T-helper 17 cell (primary cell): Measurements from ENCODE around the gene LDLRAD3. TPM values are rescaled to one million over a fixed set of nuclear protein-coding genes. Genes with fewer than 3 reads are reported as not detected.

Experiments used
- ATAC-seq: fragments of 150-1000 bp; cut with Tn5 transposase; 2 replicates; pipeline ENCODE4 v1.10.0; 2021; ENCODE audit warnings: mild to moderate bottlenecking, moderate library complexity
- DNase-seq, 3 donors: peaks; one replicate each; pipeline versions ENCODE4 v3.0.0 to v3.0.0-alpha.2; 2020 to 2021
- H3K9me3 ChIP-seq: one replicate; pipeline ENCODE4 v1.7.0; 2013; ENCODE audit warnings: low read length, mild to moderate bottlenecking; ENCODE audit not compliant: control insufficient read depth, poor library complexity, severe bottlenecking
- H3K27ac Mint-ChIP-seq: one replicate; pipeline ENCODE4 v1.8.0; 2022; ENCODE audit warnings: mild to moderate bottlenecking, moderate library complexity, mixed read lengths
- H3K27me3 Mint-ChIP-seq: one replicate; pipeline ENCODE4 v1.8.0; 2022; ENCODE audit warnings: mixed read lengths
- H3K36me3 Mint-ChIP-seq: one replicate; pipeline ENCODE4 v1.8.0; 2022; ENCODE audit warnings: low read depth, mixed read lengths
- H3K4me1 Mint-ChIP-seq: one replicate; pipeline ENCODE4 v1.8.0; 2022; ENCODE audit warnings: mild to moderate bottlenecking, mixed read lengths
- H3K4me3 Mint-ChIP-seq: one replicate; pipeline ENCODE4 v1.8.0; 2022; ENCODE audit warnings: mild to moderate bottlenecking, moderate library complexity, mixed read lengths
- total RNA-seq, 4 donors: library from RNA in 2 of 4; stranded (reverse) in 2 of 4; gene quantifications; one replicate each; pipeline ENCODE4 v1.2.3 and lab custom pipeline; 2022 to 2026

LDLRAD3 gene
- total RNA-seq, 2 donors from 2014 or later, result 0.42 to 1.4 TPM

DNA sequence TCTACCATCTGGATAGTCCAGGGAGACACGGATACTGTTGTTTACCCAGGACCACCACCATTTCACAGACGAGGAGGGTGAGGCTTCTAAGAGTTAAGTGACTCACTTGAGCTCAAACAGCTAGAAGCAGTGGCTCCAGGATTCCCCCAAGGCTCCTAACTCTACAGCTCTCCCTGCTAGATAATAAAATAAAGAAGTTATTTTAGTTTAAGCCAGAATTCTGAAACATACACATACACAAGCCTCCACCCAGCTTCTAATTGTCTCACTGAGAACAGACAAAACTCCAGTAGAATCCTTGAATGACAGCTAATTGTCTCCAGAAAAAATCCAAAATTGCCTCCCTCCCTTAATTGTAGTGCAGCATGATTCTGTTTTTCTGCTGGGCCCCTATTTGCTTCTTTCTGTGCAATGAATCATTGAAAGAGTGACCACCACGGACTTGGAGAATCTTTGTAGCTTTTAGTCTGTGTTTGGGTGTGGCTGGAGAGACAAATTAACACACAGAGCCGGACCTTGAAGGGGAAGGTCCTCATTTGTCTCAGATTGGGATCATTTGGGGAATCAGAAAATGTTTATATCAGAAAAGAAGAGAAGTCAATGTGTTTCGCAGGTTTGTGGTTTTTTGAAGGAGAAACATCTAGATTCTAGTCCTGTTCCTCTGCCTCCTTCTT, 280.5 kb downstream of the LDLRAD3 start:
- peaks cover 15% of the 10 kb centered on the region for H3K27me3 Mint-ChIP-seq
- H3K9me3 ChIP-seq, result no peaks in the 10 kb centered on the region
- DNase-seq (no peak), ATAC-seq (no peak)
- H3K36me3 Mint-ChIP-seq, result no peaks in the 10 kb centered on the region
- H3K4me1 Mint-ChIP-seq, result no peaks in the 10 kb centered on the region
- H3K27ac Mint-ChIP-seq, result no peak overlapping the region
- no peak overlapping the region for H3K4me3 Mint-ChIP-seq

DNA sequence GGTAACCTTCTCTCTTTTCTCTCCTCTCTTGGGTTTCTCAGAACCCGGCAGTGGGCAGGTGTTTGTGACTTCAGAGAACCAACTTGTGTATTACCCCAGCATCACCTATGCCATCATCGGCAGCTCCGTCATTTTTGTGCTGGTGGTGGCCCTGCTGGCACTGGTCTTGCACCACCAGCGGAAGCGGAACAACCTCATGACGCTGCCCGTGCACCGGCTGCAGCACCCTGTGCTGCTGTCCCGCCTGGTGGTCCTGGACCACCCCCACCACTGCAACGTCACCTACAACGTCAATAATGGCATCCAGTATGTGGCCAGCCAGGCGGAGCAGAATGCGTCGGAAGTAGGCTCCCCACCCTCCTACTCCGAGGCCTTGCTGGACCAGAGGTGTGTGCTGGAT, 283.2 kb downstream of the LDLRAD3 start:
- Mint-ChIP-seq H3K4me3 (no peak overlapping the region), H3K27me3 (peaks cover 20% of the 10 kb centered on the region), H3K4me1 (no peaks in the 10 kb centered on the region), H3K36me3 (no peaks in the 10 kb centered on the region), H3K27ac (no peak overlapping the region)
- DNase-seq, result no peak
- H3K9me3 ChIP-seq, result no peaks in the 10 kb centered on the region
- ATAC-seq, result no peak

DNA sequence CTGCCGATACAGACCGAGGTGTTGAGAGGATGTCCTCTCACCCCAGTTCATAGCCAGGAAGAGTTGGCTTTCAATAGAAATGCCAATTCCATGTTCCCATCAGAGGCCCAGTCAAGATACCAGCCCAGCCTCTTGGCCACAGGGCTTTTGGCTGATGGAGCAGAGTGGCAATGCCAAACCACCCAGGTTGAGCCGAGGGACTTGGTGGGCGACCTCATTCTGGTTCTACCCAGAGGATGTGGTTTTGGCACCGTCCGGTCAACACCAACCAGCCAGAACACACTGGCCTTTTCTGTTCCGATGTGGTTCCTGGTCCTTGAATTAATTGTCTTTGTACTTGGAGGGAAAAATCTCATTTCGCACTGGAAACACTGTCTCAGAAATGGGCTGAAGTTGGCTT, 284.8 kb downstream of the LDLRAD3 start:
- no peaks in the 10 kb centered on the region for H3K4me1 Mint-ChIP-seq
- peaks cover 10% of the 10 kb centered on the region for H3K27me3 Mint-ChIP-seq
- no peaks in the 10 kb centered on the region for H3K9me3 ChIP-seq
- H3K36me3 Mint-ChIP-seq, result no peaks in the 10 kb centered on the region
- ATAC-seq (no peak), DNase-seq (no peak)
- no peak overlapping the region for H3K4me3 Mint-ChIP-seq
- no peak overlapping the region for H3K27ac Mint-ChIP-seq

DNA sequence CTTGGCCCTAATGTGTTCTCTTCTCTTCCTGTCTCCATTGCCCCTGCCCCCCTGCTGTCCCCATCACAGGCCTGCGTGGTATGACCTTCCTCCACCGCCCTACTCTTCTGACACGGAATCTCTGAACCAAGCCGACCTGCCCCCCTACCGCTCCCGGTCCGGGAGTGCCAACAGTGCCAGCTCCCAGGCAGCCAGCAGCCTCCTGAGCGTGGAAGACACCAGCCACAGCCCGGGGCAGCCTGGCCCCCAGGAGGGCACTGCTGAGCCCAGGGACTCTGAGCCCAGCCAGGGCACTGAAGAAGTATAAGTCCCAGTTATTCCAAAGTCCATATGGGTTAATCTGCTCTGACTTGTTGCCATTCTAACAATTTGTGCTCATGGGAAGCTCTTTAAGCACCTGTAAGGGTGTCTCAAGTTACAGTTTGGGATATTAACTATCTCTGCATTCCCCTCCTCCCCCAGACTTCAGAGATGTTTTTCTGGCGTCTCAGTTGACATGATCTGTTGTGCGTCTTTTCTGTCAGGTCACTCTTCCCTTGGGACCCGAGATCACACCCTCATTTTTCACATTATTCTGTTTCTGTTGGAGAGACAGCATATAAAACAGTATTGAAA, 285.3 kb downstream of the LDLRAD3 start:
- H3K4me1 Mint-ChIP-seq, result no peaks in the 10 kb centered on the region
- no peak overlapping the region for H3K27ac Mint-ChIP-seq
- no peak for ATAC-seq
- H3K36me3 Mint-ChIP-seq, result no peaks in the 10 kb centered on the region
- no peak for DNase-seq
- peaks cover 10% of the 10 kb centered on the region for H3K27me3 Mint-ChIP-seq
- no peaks in the 10 kb centered on the region for H3K9me3 ChIP-seq
- no peak overlapping the region for H3K4me3 Mint-ChIP-seq

DNA sequence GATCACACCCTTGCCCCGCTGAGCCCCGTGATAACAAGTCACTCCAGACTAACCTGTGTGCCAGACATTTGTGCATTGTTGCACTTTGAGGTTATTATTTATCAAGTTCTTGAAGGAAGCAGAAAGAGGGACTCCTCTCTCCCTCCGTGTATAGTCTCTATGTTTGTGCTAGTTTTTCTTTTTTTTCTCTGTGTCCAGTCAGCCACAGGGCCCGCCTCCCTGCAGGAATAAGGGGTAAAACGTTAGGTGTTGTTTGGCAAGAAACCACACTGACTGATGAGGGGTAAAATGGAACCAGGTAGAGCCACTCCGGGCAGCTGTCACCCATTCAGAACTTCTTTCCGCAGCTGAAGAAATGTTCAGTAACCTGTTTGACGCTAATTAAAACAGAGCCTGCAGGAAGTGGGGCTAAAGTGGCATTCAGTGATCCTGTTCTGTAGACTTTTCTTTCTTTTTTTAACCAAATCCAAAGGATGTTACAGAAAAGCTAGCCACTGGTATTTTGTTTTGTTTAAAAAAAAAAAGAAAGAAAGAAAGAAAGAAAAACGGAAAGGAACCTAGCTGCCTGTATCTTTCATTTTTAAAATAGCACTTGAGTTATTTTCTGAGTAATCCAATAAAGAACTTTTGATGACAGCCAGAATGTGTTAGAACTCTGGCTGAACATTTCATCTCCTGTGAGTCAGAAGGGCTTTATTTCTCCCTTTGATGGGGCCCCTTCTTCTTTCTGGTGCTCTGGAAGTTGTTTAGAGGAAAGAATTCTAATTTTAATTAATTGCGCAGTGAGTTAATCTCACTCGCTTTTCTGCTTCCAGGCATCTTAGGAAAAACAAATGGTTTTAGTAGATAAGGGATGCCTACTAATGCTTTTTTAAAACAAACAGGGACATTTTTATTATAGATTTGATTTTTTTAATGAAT, 287.2 kb downstream of the LDLRAD3 start:
- Mint-ChIP-seq H3K4me3 (no peak overlapping the region), H3K27me3 (peaks cover 10% of the 10 kb centered on the region), H3K27ac (no peak overlapping the region), H3K36me3 (no peaks in the 10 kb centered on the region), H3K4me1 (no peaks in the 10 kb centered on the region)
- no peak for ATAC-seq
- no peaks in the 10 kb centered on the region for H3K9me3 ChIP-seq
- DNase-seq, result no peak

DNA sequence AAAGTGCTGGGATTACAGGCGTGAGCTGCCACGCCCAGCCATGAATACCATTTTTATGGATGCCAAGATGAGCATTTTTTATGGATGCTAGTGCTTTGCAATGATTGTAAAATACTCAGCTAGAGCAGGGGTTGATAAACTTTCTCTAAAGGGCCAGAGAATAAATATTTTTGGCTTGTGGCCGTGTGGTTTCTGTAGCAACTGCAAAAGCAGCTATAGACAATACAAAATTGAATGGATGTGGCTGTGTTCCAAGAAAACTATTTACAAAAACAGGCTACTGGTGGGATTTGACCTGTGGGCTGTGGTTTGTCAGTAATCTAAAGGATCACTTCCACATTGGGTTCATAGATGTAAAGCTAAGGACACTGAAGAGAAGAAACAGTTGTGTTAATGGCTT, 289.3 kb downstream of the LDLRAD3 start:
- DNase-seq, result no peak
- no peaks in the 10 kb centered on the region for H3K4me1 Mint-ChIP-seq
- no peak for ATAC-seq
- no peak overlapping the region for H3K27ac Mint-ChIP-seq
- no peaks in the 10 kb centered on the region for H3K9me3 ChIP-seq
- no peak overlapping the region for H3K4me3 Mint-ChIP-seq
- H3K27me3 Mint-ChIP-seq, result peaks cover 17% of the 10 kb centered on the region
- H3K36me3 Mint-ChIP-seq, result no peaks in the 10 kb centered on the region

DNA sequence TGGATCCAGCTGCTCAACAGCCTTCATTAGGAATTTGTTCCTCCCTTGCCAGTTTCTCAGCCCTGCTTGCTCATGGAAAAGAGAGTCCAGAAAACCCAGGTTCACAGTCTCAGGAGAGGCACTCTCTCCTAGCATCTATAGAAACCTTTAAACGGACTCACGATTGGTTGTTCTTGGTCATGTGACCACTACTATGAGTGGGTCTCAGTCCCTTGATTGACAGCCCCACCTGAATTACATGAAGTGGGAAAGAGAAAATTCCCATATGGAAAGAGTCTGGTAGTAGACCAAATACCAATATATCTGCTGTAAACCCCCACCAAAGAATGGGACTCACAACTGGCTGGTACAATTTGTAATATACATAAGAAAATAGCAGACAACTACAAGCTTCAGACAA, 291.0 kb downstream of the LDLRAD3 start:
- no peaks in the 10 kb centered on the region for H3K9me3 ChIP-seq
- Mint-ChIP-seq H3K4me3 (no peak overlapping the region), H3K27me3 (peaks cover 17% of the 10 kb centered on the region), H3K36me3 (no peaks in the 10 kb centered on the region), H3K4me1 (no peaks in the 10 kb centered on the region), H3K27ac (no peak overlapping the region)
- DNase-seq (no peak), ATAC-seq (no peak)

DNA sequence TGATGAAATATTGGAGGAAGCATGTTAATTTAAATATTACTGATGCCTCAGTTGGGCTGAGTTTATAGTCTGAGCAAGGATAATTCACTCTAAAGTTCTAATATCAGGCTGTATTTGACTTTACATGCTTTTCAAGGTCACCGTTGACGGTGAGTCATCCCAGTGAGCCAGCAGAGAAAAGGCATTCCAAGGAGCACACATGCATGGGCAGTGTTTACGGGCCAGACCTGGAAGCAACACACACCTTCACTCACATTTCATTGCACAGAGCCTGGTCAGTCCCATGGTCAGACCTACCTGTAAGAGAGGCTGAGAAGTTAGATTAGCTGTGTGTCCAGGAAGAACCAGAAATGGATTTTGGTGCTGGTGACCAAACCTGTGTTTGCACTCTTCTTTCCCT, 291.9 kb downstream of the LDLRAD3 start:
- no peaks in the 10 kb centered on the region for H3K36me3 Mint-ChIP-seq
- H3K9me3 ChIP-seq, result no peaks in the 10 kb centered on the region
- H3K4me1 Mint-ChIP-seq, result no peaks in the 10 kb centered on the region
- no peak overlapping the region for H3K27ac Mint-ChIP-seq
- no peak overlapping the region for H3K4me3 Mint-ChIP-seq
- DNase-seq (no peak), ATAC-seq (no peak)
- peaks cover 19% of the 10 kb centered on the region for H3K27me3 Mint-ChIP-seq

DNA sequence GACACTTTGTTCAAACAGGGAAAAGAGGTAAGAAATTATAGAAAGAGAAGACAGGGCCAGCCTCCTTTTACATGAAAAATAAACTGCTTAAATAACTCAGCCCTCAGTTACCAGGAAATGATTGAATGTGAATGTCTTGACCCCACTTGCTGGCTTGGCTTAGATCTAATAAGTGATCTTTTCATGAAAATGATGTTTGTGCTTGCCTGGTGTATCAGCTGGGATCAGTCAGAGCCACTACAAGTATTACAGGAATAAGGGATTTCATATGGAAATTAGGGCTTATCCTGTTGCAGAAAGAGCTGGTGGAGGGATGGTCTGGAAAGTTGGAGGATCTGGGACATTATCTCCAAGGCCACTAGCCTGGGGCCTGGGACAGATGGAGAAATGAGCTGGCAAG, 293.5 kb downstream of the LDLRAD3 start:
- no peak overlapping the region for H3K27ac Mint-ChIP-seq
- DNase-seq (no peak), ATAC-seq (no peak)
- H3K27me3 Mint-ChIP-seq, result peaks cover 32% of the 10 kb centered on the region
- no peaks in the 10 kb centered on the region for H3K4me1 Mint-ChIP-seq
- H3K9me3 ChIP-seq, result no peaks in the 10 kb centered on the region
- no peaks in the 10 kb centered on the region for H3K36me3 Mint-ChIP-seq
- H3K4me3 Mint-ChIP-seq, result no peak overlapping the region

DNA sequence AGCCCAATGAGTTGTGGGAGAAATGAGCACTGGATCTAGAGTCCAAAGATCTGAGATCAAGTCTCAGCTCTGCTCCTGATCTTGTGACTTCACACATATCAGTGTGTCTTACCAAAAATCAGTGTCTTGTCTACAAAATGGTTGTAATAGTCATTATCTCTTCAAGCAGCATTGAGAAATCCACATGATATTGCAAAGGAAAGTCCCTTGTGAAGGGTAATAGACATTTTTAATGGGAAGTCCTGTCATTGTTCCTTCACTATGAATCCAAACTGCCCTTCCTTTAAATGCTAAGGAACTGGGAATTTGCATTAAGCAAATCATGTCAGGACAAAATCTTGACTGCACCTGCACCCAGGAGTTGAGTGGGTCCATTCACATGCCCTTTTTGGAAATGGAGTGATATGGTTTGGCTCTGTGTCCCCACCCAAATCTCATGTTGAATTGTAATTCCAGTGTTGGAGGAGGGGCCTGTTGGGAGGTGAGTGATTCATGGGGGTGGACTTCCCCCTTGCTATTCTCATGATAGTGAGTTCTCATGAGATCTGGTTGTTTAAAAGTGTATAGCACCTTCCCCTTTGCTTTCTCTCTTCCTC, 294.3 kb downstream of the LDLRAD3 start:
- no peaks in the 10 kb centered on the region for H3K9me3 ChIP-seq
- ATAC-seq, result no peak
- no peak overlapping the region for H3K4me3 Mint-ChIP-seq
- H3K27me3 Mint-ChIP-seq, result peaks cover 36% of the 10 kb centered on the region
- no peak overlapping the region for H3K27ac Mint-ChIP-seq
- H3K4me1 Mint-ChIP-seq, result no peaks in the 10 kb centered on the region
- no peak for DNase-seq
- no peaks in the 10 kb centered on the region for H3K36me3 Mint-ChIP-seq

DNA sequence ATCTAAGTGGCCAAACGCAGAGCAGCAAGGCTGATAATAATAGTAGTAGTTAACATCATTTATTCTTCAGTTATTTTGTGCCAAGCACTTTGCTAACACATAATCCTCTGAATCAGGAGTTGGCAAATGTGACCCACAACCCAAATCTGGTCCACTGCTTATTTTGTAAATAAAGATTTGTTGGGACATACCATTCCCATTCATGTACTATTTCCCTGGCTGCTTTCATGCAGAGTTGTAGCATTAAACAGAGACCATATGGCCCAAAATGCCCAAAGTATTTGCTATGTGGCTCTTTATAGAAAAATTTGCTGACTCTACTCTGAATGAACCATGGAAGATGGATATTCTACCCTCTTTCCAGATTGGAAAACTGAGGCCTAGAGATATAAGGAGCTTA, 295.0 kb downstream of the LDLRAD3 start:
- no peak for ATAC-seq
- no peak for DNase-seq
- H3K27me3 Mint-ChIP-seq, result peaks cover 42% of the 10 kb centered on the region
- H3K4me1 Mint-ChIP-seq, result no peaks in the 10 kb centered on the region
- no peak overlapping the region for H3K4me3 Mint-ChIP-seq
- H3K27ac Mint-ChIP-seq, result no peak overlapping the region
- H3K36me3 Mint-ChIP-seq, result no peaks in the 10 kb centered on the region
- no peaks in the 10 kb centered on the region for H3K9me3 ChIP-seq

DNA sequence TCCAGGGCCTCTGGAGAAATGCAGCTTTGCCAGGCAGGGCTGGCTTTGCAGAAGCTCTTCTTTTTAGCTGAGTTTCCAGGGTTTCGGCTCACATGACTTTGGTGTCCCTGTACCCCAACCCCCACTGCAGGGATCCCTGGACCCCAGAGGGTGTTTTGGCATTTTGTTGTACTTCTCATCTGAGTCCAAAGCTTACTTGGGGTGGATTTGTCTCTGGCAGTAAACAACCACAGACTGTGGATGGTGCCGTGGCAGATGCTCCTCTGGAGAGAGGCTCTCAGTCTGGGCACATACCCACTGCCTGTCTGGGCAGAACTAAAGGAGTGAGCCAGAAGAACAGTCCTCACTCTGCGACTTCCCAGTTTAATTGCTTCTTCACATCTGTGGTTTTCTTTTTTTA, 295.8 kb downstream of the LDLRAD3 start:
- no peak overlapping the region for H3K4me3 Mint-ChIP-seq
- H3K27me3 Mint-ChIP-seq, result peaks cover 49% of the 10 kb centered on the region
- no peak for ATAC-seq
- H3K36me3 Mint-ChIP-seq, result no peaks in the 10 kb centered on the region
- H3K4me1 Mint-ChIP-seq, result no peaks in the 10 kb centered on the region
- no peak overlapping the region for H3K27ac Mint-ChIP-seq
- no peak for DNase-seq
- no peaks in the 10 kb centered on the region for H3K9me3 ChIP-seq

DNA sequence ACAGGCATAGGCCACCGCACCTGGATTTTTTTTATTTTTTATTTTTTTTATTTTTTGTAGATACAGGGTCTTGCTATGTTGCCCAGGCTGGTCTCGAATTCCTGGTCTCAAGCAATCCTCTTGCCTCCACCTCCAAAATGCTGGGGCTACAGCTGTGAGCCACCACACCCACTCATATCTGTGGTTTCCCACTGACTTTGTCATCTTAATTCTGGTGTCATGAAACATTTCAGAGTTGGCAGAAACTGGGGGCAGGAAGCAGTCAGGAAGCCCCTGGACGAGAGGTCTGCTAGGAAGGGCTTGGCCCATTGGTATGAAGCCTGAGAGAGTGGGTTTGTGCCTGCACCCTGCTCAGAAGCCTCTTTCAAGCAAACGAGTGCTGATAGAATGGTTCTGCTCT, 296.3 kb downstream of the LDLRAD3 start:
- DNase-seq (no peak), ATAC-seq (no peak)
- H3K9me3 ChIP-seq, result no peaks in the 10 kb centered on the region
- Mint-ChIP-seq H3K4me3 (no peak overlapping the region), H3K4me1 (no peaks in the 10 kb centered on the region), H3K36me3 (no peaks in the 10 kb centered on the region), H3K27me3 (peaks cover 50% of the 10 kb centered on the region), H3K27ac (no peak overlapping the region)
